ENCODE results near the gene SLC6A1. TPM values are rescaled to one million over a fixed set of nuclear protein-coding genes. Genes with fewer than 3 reads are reported as not detected.

Gene SLC6A1
- total RNA-seq, 1 experiment from 2014 or later, result not detected

GRCh38 chr3:11010426-11011165 lies 18.0 kb downstream of the SLC6A1 start:
- TF ChIP-seq, protein P1, sequence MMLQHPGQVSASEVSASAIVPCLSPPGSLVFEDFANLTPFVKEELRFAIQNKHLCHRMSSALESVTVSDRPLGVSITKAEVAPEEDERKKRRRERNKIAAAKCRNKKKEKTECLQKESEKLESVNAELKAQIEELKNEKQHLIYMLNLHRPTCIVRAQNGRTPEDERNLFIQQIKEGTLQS (IDR thresholded peaks at IDR 0.05), result no peak
- TF ChIP-seq TCF7L2 (IDR thresholded peaks at IDR 0.05; ENCODE audit: borderline replicate concordance, extremely low read depth, insufficient read depth, insufficient read length), result no peak
- no peak for TF ChIP-seq YY1 (IDR thresholded peaks at IDR 0.05; ENCODE audit: extremely low read depth, insufficient replicate concordance, low read depth, low read length)
- TF ChIP-seq SRF (IDR thresholded peaks at IDR 0.05; ENCODE audit: low read depth), result no peak
- no peak for TF ChIP-seq POLR2AphosphoS5 (IDR thresholded peaks at IDR 0.05; ENCODE audit: low read depth, low read length)
- no peak for TF ChIP-seq EZH2 (IDR thresholded peaks at IDR 0.05)
- TF ChIP-seq, protein P2, sequence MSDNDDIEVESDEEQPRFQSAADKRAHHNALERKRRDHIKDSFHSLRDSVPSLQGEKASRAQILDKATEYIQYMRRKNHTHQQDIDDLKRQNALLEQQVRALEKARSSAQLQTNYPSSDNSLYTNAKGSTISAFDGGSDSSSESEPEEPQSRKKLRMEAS (IDR thresholded peaks at IDR 0.05), result no peak
- no peak for TF ChIP-seq EZH2phosphoT487 (IDR thresholded peaks at IDR 0.05; ENCODE audit: borderline replicate concordance)
- TF ChIP-seq, protein P3, sequence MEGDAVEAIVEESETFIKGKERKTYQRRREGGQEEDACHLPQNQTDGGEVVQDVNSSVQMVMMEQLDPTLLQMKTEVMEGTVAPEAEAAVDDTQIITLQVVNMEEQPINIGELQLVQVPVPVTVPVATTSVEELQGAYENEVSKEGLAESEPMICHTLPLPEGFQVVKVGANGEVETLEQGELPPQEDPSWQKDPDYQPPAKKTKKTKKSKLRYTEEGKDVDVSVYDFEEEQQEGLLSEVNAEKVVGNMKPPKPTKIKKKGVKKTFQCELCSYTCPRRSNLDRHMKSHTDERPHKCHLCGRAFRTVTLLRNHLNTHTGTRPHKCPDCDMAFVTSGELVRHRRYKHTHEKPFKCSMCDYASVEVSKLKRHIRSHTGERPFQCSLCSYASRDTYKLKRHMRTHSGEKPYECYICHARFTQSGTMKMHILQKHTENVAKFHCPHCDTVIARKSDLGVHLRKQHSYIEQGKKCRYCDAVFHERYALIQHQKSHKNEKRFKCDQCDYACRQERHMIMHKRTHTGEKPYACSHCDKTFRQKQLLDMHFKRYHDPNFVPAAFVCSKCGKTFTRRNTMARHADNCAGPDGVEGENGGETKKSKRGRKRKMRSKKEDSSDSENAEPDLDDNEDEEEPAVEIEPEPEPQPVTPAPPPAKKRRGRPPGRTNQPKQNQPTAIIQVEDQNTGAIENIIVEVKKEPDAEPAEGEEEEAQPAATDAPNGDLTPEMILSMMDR (IDR thresholded peaks at IDR 0.05 in 2 of 3, conservative IDR thresholded peaks at IDR 0.05 in 1 of 3; ENCODE audit: borderline replicate concordance in 1 of 3, insufficient read depth in 1 of 3, low read depth in 2 of 3, low read length in 2 of 3), result no peak
- TF ChIP-seq CEBPB (IDR thresholded peaks at IDR 0.05; ENCODE audit: low read depth), result no peak
- TF ChIP-seq FOSL1 (IDR thresholded peaks at IDR 0.05; ENCODE audit: low read depth), result no peak
- no peak for TF ChIP-seq SIN3A (IDR thresholded peaks at IDR 0.05; ENCODE audit: low read depth)
- TF ChIP-seq ELF1 (IDR thresholded peaks at IDR 0.05; ENCODE audit: borderline replicate concordance, low read depth), result no peak
- H3K9me3 ChIP-seq (ENCODE audit: control insufficient read depth in 1 of 2, insufficient read depth in 1 of 2, low read depth in 1 of 2, low read length in 2 of 2), result no peaks in the 10 kb centered on the region
- ChIA-PET RAD21 (ENCODE audit: low non-redundant PET in 1 of 2, low total read pairs in 2 of 2, uncharacterized antibody in 2 of 2, unreplicated experiment in 2 of 2) (no interaction called here), CTCF (no interaction called here), POLR2A (no interaction called here)
- no peaks in the 10 kb centered on the region for H3K79me2 ChIP-seq (ENCODE audit: insufficient read depth, low read length)
- no peak overlapping the region for H2AFZ ChIP-seq (ENCODE audit: low read depth, low read length, poor library complexity, severe bottlenecking)
- H3K4me3 ChIP-seq (replicated peaks in 1 of 2; ENCODE audit: low read depth in 1 of 2, low read length in 2 of 2), result no peak overlapping the region
- DNase-seq (ENCODE audit: low read depth, low spot score) (no peak), ATAC-seq (no peak)
- H3K27me3 ChIP-seq (ENCODE audit: insufficient read depth, low read length), result peaks cover 16% of the 10 kb centered on the region; the same call in 1 of the 2 replicates
- H4K20me1 ChIP-seq (ENCODE audit: insufficient read depth), result no peaks in the 10 kb centered on the region
- H3K4me2 ChIP-seq (ENCODE audit: low read length), result no peak overlapping the region
- no peaks in the 10 kb centered on the region for H3K9me2 ChIP-seq (ENCODE audit: insufficient read depth)
- no peaks in the 10 kb centered on the region for H3K36me3 ChIP-seq (ENCODE audit: control insufficient read depth in 1 of 2, insufficient read depth in 2 of 2, low read length in 2 of 2)
- intact Hi-C loops (cut with micrococcal nuclease), result no loop called here
- no TSS peak for BruUV-seq (replicated peaks)
- H3K9ac ChIP-seq (ENCODE audit: low read length), result no peak overlapping the region
- H3K4me1 ChIP-seq (ENCODE audit: control insufficient read depth in 1 of 2, insufficient read depth in 2 of 2, low read length in 2 of 2), result no peaks in the 10 kb centered on the region
- H3K27ac ChIP-seq (ENCODE audit: low read depth, low read length), result no peak overlapping the region

Measured in HCT116 (cell line).